Stimulated activated CD8-positive, alpha-beta memory T cell treated with anti-CD3 and anti-CD28 coated beads, Interleukin-7, amount 100 ng/mL, for 48 hours (primary cell): ENCODE data around the gene SLC16A6.
A peak's percentile ranks its signal among the peaks of the same experiment; 100 is the strongest.
"Not testable (repeated sequence)": the region's sequence is repeated elsewhere in the genome, so short reads cannot be mapped to it uniquely, and the experiment has no call there.

Experiments
- DNase-seq, 2 donors: peaks; one replicate each; pipeline ENCODE4 v3.0.0-alpha.2; 2020; ENCODE audit warnings: low read depth in 1 of 2; ENCODE audit errors: extremely low read depth in 1 of 2

Gene SLC16A6

GRCh38 chr17:68253426-68253825 lies 37.5 kb downstream of the SLC16A6 start:
- DNase-seq = not testable (repeated sequence)

- DNase-seq = no peak
Observed at GRCh38 chr17:68249354-68249765, 41.6 kb downstream of the SLC16A6 start.

- DNase-seq = no peak
Observed at GRCh38 chr17:68248891-68249290, 42.0 kb downstream of the SLC16A6 start.

GRCh38 chr17:68248199-68248825 lies 42.6 kb downstream of the SLC16A6 start:
- no peak for DNase-seq

- DNase-seq = peak; percentile 91 to 96
Observed at GRCh38 chr17:68247445-68248198, 43.3 kb downstream of the SLC16A6 start, which contains the start of gene AMZ2. Gene AMZ2 (plus strand): TSS chr17:68248043. CDS start chr17:68250188, 2,145 bp downstream.

- DNase-seq = no peak
Observed at GRCh38 chr17:68246271-68247028, 44.5 kb downstream of the SLC16A6 start.

- DNase-seq = no peak
Observed at GRCh38 chr17:68239632-68240366, 51.1 kb downstream of the SLC16A6 start.

GRCh38 chr17:68238871-68239253 lies 52.1 kb downstream of the SLC16A6 start:
- DNase-seq = peak in 1 of 2 donors; percentile 34

- no peak for DNase-seq
Observed at GRCh38 chr17:68238164-68238870, 52.6 kb downstream of the SLC16A6 start.

- DNase-seq = not testable (repeated sequence)
Observed at GRCh38 chr17:68237369-68238163, 53.4 kb downstream of the SLC16A6 start.

GRCh38 chr17:68235336-68235791 lies 55.6 kb downstream of the SLC16A6 start:
- DNase-seq = not testable (repeated sequence)

- peak in 1 of 2 donors; percentile 43 for DNase-seq
Observed at GRCh38 chr17:68234726-68235335, 56.1 kb downstream of the SLC16A6 start.

GRCh38 chr17:68232741-68233140 lies 58.2 kb downstream of the SLC16A6 start:
- not testable (repeated sequence) for DNase-seq

GRCh38 chr17:68231541-68231940 lies 59.4 kb downstream of the SLC16A6 start:
- DNase-seq = no peak

GRCh38 chr17:68231131-68231530 lies 59.8 kb downstream of the SLC16A6 start:
- not testable (repeated sequence) for DNase-seq

GRCh38 chr17:68229619-68230018 lies 61.3 kb downstream of the SLC16A6 start:
- no peak for DNase-seq

- no peak for DNase-seq
Observed at GRCh38 chr17:68228817-68229570, 61.9 kb downstream of the SLC16A6 start.

GRCh38 chr17:68228039-68228680 lies 62.8 kb downstream of the SLC16A6 start:
- DNase-seq = peak in 1 of 2 donors; percentile 38
